Measurements from ENCODE around the gene LBX1. TPM values are rescaled to one million over a fixed set of nuclear protein-coding genes. Genes with fewer than 3 reads are reported as not detected.
"Not testable (repeated sequence)": the region's sequence is repeated elsewhere in the genome, so short reads cannot be mapped to it uniquely, and the experiment has no call there.

LBX1 gene
- total RNA-seq, 1 donor from 2014 or later, result not detected

DNA sequence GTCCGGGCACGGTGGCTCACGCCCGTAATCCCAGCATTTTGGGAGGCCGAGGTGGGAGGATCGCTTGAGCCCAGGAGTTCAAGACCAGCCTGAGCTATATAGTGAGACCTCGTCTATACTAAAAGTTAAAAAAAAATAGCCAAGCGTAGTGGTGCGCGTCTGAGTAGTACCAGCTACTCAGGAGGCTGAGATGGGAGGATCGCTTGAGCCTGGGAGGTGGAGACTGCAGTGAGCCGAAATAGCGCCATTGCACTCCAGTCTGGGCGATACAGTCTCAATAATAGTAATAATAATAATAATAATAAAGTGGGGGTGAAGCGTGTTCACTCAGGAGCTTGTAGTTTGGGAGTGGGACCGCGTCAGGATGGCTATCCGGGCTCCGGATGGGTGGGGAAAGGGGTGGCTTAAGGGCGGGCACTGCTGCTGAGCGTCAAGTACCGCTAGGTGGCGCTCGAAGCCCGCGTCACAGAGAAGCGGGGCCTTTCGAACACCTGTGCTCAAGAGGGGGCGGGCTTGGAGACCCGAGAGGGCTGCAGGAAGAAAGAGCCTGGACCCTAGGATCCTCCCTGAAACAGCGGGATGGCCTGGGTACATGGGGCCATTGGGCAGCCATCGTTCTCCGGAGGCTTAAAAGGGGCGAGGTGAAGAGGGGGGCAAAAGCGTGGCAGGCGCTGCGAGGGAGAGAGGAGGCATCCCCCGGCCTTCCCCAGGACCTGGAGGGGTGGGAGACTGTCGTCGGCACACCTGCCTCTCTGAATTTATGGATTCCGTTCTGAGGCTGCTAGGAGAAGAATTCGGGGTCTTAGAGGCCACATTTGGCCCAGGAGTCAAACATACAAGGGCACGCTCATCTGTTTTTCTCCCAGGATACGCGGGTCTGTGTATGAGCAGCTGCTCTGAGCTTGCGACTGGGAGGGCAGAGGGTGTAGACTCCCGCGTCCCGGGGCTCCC is 14.5 kb downstream of the LBX1 start:
- Mint-ChIP-seq H3K9me3 (no peaks in the 10 kb centered on the region), H3K36me3 (ENCODE audit: low read depth) (no peaks in the 10 kb centered on the region), H3K27ac (peak overlapping the region; percentile 68), H3K27me3 (peaks cover 56% of the 10 kb centered on the region), H3K4me1 (peaks cover 32% of the 10 kb centered on the region), H3K4me3 (peak overlapping the region; percentile 60)
- DNase-seq (peak; percentile 72), ATAC-seq (ENCODE audit: low read depth) (peak; percentile 75)
- POLR2A ChIA-PET, result no interaction called here
- CTCF ChIA-PET, result interaction anchor here (0.6 to 4.2 kb wide), 21 partner anchors 8 to 626 kb away, joined by 3 to 32 read pairs (median 3); no protein-coding TSS in a partner anchor
- intact Hi-C loops (cut with micrococcal nuclease), result loop anchor here (1.0 to 5.0 kb wide), 7 partner anchors 14 to 858 kb away; partner anchors contain the start of gene LBX1
- TF ChIP-seq, protein P1, sequence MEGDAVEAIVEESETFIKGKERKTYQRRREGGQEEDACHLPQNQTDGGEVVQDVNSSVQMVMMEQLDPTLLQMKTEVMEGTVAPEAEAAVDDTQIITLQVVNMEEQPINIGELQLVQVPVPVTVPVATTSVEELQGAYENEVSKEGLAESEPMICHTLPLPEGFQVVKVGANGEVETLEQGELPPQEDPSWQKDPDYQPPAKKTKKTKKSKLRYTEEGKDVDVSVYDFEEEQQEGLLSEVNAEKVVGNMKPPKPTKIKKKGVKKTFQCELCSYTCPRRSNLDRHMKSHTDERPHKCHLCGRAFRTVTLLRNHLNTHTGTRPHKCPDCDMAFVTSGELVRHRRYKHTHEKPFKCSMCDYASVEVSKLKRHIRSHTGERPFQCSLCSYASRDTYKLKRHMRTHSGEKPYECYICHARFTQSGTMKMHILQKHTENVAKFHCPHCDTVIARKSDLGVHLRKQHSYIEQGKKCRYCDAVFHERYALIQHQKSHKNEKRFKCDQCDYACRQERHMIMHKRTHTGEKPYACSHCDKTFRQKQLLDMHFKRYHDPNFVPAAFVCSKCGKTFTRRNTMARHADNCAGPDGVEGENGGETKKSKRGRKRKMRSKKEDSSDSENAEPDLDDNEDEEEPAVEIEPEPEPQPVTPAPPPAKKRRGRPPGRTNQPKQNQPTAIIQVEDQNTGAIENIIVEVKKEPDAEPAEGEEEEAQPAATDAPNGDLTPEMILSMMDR (IDR thresholded peaks at IDR 0.05), result peak; percentile 73

DNA sequence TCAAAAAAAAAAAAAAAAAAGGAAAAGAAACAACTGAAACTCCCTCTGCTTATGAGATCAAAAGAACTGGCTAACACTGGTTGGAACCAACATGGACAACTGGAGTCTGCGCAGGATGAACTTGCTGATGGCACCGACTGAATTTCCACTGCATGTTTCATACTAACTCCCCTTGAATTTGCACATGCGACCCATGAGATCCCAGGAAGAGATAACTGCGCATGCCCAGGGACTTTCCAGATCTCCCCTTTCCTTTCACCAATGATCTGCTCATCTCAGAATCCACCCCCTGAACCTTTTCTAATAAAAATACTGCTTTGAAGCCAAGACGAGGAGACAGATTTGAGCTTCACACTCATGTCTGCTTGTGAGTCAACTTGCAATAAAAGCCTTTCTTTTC is 20.7 kb downstream of the LBX1 start:
- ATAC-seq (ENCODE audit: low read depth), result no peak
- no peak for DNase-seq
- no peaks in the 10 kb centered on the region for H3K9me3 Mint-ChIP-seq
- no peak overlapping the region for H3K4me3 Mint-ChIP-seq
- H3K36me3 Mint-ChIP-seq (ENCODE audit: low read depth), result no peaks in the 10 kb centered on the region
- peaks cover 3% of the 10 kb centered on the region for H3K4me1 Mint-ChIP-seq
- no peak overlapping the region for H3K27ac Mint-ChIP-seq
- POLR2A ChIA-PET, result no interaction called here
- TF ChIP-seq, protein P1 (IDR thresholded peaks at IDR 0.05), result no peak
- CTCF ChIA-PET, result no interaction called here
- intact Hi-C loops (cut with micrococcal nuclease), result no loop called here
- peaks cover 49% of the 10 kb centered on the region for H3K27me3 Mint-ChIP-seq

DNA sequence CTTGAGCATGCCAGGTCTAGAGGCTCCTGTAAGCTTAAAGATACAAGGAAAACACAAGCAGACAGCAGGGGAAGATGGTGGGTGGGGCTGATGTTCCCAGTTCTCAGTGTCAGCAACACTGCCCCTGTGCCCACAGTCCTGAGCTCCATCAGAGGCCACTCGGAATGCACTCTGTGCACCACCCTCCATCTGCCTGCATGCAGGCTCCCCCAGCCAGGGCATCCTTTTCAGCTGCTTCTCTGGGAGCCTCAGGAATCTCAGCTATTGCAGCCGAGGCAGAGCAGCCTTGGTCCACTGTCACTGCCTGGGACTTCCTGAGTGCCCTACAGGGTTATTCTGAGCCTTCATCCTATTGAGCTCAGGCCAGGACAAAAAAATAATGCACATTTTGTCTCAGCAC is 22.2 kb downstream of the LBX1 start:
- DNase-seq (no peak), ATAC-seq (ENCODE audit: low read depth) (no peak)
- POLR2A ChIA-PET, result no interaction called here
- no peaks in the 10 kb centered on the region for H3K9me3 Mint-ChIP-seq
- H3K27me3 Mint-ChIP-seq, result peaks cover 46% of the 10 kb centered on the region
- no peak overlapping the region for H3K4me3 Mint-ChIP-seq
- H3K27ac Mint-ChIP-seq, result no peak overlapping the region
- no peaks in the 10 kb centered on the region for H3K4me1 Mint-ChIP-seq
- CTCF ChIA-PET, result no interaction called here
- intact Hi-C loops (cut with micrococcal nuclease), result no loop called here
- no peaks in the 10 kb centered on the region for H3K36me3 Mint-ChIP-seq (ENCODE audit: low read depth)
- TF ChIP-seq, protein P1 (IDR thresholded peaks at IDR 0.05), result no peak

DNA sequence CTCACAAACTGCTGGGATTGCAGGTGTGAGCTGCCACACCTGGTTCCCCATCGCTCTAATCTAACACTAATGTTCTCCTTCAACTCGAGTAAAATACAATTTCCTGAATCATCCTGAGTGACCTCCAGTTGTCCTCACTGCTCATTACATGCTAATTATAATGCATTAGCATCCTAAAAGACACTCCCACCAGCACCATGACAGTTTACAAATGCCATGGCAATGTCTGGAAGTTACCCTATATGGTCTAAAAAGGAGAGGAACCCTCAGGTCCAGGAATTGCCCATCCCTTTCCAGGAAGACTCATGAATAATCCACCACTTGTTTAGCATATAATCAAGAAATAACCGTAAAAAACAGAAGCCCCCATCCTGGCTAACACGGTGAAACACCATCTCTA is 26.6 kb downstream of the LBX1 start:
- peaks cover 29% of the 10 kb centered on the region for H3K27me3 Mint-ChIP-seq
- intact Hi-C loops (cut with micrococcal nuclease); DNase-seq; H3K4me3 Mint-ChIP-seq; H3K36me3 Mint-ChIP-seq (ENCODE audit: low read depth); H3K4me1 Mint-ChIP-seq; H3K27ac Mint-ChIP-seq; H3K9me3 Mint-ChIP-seq; CTCF ChIA-PET; POLR2A ChIA-PET; ATAC-seq (ENCODE audit: low read depth): not testable (repeated sequence)

DNA sequence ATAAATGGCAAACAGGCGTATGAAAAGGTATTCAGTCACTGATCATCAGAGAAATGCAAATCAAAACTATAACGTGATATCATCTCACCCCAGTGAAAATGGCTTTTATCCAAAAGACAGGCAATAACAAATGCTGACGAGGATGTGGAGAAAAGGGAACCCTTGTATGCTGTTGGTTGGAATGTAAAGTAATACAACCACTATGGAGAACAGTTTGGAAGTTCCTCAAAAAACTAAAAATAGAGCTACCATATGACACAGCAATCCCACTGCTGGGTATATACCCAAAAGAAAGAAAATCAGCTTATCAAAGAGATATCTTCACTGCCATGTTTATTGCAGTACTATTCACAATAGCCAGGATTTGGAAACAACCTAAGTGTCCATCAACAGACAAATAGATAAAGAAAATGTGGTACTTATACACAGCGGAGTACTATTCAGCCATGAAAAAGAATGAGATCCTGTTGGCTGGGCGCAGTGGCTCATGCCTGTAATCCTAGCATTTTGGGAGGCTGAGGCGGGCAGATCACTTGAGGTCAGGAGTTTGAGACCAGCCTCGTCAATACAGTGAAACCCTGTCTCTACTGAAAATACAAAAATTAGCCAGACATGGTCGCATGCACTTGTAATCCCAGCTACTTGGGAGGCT is 30.8 kb downstream of the LBX1 start:
- intact Hi-C loops (cut with micrococcal nuclease), result not testable (repeated sequence)

DNA sequence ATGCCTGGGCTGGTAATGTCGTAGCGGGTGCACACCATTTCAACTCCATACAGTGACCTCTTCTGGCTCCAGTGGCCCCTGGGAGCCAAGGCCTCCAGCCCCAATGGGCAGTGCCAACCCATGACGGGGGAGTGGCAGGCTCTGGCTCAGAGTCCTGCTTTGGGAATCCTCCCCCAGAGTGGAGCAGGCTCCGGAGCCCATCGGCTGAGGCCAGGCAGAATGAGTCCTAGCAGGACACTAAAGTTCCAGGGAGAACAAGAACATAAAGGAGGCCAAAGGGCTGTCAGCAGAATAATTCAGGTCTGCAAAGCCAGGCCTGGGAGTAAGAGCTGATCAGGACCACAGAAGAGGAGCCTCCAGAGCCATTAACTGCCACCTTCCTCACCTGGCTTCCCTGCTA is 33.3 kb downstream of the LBX1 start:
- Mint-ChIP-seq H3K4me3 (no peak overlapping the region), H3K27me3 (peaks cover 26% of the 10 kb centered on the region), H3K27ac (no peak overlapping the region), H3K4me1 (no peaks in the 10 kb centered on the region), H3K36me3 (ENCODE audit: low read depth) (no peaks in the 10 kb centered on the region), H3K9me3 (no peaks in the 10 kb centered on the region)
- ChIA-PET CTCF (no interaction called here), POLR2A (no interaction called here)
- DNase-seq (no peak), ATAC-seq (ENCODE audit: low read depth) (no peak)
- TF ChIP-seq, protein P1 (IDR thresholded peaks at IDR 0.05), result no peak
- intact Hi-C loops (cut with micrococcal nuclease), result no loop called here

More for the DNA sequence above, 30.8 kb downstream of the LBX1 start:
- H3K9me3 Mint-ChIP-seq; H3K27ac Mint-ChIP-seq; DNase-seq; ATAC-seq (ENCODE audit: low read depth); H3K4me1 Mint-ChIP-seq; H3K4me3 Mint-ChIP-seq; CTCF ChIA-PET; H3K36me3 Mint-ChIP-seq (ENCODE audit: low read depth); POLR2A ChIA-PET: not testable (repeated sequence)
- peaks cover 23% of the 10 kb centered on the region for H3K27me3 Mint-ChIP-seq

Measured in activated B cell treated with CpG ODN at 0.5 μM for 24 hours (primary cell).